ENCODE measurements around the gene KCNG4.
A peak's percentile ranks its signal among the peaks of the same experiment; 100 is the strongest.

KCNG4 gene, protein sequence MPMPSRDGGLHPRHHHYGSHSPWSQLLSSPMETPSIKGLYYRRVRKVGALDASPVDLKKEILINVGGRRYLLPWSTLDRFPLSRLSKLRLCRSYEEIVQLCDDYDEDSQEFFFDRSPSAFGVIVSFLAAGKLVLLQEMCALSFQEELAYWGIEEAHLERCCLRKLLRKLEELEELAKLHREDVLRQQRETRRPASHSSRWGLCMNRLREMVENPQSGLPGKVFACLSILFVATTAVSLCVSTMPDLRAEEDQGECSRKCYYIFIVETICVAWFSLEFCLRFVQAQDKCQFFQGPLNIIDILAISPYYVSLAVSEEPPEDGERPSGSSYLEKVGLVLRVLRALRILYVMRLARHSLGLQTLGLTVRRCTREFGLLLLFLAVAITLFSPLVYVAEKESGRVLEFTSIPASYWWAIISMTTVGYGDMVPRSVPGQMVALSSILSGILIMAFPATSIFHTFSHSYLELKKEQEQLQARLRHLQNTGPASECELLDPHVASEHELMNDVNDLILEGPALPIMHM

DNA sequence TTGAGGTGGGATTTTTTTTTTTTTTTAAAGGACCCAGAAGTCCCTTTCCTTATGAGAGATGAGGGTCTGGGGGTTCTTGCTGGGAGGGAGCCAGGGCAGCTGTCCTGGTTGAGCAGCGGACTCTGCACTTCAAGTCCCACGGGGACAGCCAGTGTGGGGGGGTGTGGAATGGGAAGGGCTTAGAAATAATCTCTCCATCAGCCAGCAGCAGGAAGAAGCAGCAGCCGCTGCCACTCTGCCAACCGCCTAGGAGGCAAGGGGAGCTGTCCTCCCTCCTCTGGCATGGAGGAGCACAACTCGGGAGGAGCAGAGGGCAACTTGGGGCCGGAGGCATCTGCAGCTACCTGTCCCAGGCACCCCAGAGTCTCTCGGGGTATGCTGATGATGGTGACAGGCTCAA is at the start of gene KCNG4:
KCNG4 (minus strand) TSS at position 104 of the 400 bp plus-strand sequence. CDS start 2,527 bp downstream, outside the sequence.
- no peak for DNase-seq

DNA sequence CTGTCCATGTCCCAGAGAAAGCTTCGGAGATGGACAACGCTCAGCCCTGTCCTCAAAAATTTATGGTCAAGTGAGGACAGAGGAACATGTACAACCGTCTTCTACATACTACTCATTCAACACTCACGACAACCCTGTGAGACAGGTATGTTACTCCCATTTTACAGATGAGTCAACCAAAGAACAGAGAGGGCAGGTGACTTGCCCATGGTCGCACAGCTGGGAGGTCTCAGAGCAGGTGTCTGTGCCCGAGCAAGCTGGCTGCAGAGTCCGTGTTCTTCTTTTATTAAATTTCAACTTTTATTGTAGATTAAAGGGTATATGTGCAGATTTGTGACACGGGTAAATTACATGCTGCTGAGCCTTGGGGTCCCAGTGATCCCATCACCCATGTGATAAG is 49.1 kb upstream of the KCNG4 start:
- DNase-seq = no peak

DNA sequence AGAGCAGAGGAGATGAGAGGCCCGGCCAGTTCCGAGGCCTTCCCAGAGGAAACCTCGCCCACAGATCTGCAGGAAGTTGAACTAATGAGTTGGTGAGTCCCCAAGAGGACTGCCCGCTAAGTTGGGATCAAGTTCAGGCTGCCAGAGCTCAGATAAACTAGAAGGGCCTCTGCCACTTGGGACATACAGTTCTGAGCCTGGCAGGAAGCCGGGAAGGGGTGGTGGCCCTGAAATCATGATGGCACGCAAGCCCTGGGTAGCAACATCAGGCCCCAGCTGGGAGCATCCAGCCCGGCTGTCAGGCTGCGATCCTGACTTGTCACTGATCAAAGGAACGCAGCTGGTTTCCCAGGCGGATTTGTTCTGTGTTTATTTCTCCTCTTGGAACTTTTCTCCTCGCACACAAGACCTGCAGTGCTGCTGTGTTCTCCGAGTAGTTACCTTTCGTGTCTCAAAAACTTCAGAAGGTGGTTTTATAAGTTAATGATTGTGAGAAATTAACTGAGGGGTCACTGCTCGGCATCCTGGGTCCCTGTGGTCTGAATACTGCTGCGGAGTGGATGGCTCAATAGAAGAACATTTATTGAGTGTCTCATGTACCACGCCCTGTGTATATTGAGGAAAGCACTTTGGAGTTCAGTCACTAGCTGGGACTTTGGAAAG is 46.9 kb upstream of the KCNG4 start:
- DNase-seq = no peak

DNA sequence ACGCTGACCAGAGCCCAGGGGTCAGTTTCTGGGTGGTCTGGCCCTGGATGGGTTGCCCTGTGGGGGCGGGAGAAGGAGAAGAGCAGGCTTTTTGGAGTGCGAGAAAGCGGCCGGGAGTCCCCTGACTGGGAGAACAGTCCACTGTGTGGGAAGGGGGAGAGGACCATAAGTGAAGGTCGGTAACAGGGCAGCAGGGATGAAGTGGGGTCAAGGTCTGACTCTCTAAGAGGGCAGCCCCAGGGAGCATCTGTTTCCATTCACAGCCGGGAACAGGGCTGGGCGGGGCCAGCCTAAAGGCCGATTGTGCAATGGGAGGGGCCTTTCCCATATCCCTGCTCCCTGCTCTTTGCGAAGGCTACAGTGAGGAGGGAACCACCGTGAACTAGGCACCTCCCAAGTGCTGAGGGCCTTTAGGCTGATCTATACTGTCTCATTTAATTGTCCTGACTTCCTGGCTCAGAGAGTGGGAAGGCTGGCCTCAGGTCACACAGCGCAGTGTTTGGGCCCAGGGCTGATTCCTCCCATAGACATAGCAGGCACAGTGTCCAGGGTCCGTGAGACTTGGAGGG is 44.4 kb upstream of the KCNG4 start:
- no peak for DNase-seq

DNA sequence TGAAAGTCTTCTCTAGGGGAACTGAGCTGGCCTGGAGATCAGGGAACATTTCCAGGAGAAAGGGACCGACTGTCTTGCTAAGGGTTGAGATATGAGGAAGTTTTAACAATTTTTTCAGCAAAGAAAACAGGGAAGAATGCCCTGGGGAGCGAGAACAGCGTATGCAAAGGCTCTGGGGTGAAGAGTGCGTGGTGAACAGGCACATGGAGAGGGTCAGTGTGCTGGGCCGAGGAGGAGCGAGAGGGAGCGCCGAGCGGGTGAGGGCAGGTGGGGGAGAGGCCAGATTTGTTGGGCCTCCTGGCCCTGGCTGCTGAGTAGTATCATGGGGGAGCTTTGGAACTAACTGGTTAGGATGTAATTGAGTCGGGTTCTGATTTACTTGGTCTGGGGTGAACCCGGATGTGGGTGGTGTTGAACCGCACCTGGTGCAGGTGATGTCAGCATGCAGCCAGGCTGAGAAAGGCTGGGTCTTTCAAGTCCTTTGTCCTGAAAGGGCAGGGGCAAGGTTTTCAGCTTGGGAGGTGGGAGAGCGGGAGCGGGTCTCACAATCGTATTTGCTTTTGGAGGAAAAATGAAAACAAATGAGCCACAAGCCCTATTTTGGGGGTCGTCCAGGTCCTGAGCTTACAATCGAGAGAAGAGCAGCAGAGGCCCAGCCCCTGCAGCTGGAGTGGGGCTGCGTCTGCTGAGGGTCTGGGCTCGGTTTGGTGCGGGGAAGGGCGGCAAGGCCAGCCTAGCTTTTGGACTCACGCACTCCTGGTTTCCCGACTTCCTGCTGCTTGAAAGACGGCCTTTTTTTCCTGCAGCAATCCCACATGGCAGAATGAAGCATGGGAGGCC is 43.7 kb upstream of the KCNG4 start:
- no peak for DNase-seq

DNA sequence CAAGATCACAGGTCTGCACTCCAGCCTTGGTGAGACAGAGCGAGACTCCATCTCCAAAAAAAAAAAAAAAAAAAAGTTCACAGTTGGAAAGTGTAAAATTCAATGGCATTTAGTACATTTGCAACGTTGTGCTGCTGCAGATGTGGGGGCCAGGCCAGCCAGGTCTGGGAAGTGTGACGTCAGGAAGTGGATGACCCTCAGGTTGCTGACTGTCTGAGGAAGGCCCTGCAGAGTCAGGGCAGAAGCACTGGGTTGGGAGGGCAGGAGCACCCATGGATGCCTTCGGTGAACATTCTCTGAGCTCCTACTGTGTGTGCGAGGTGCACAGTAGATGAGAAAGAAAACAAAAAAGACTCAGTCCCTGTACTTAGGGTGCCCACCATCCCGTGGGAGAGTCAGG is 42.7 kb upstream of the KCNG4 start:
- DNase-seq = no peak

DNA sequence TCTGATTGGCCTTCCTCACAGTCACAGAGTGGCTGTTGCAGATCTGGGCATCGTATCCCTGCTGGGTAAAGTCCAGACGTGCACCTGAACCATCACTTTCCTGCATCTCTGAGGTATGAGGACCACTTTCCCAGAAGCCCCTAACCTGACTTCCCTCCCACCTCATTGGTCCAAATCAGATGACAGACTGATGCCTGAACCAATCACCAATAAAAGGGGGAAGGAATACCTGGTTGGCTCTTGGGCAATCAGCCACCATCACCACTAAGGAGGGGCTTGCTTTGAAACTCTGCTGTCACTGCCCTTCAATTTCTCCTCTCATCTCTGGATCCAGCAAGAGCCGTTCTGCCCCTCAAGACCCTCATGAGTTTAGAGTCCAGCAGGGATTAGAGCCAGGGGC is 41.3 kb upstream of the KCNG4 start:
- DNase-seq = no peak

DNA sequence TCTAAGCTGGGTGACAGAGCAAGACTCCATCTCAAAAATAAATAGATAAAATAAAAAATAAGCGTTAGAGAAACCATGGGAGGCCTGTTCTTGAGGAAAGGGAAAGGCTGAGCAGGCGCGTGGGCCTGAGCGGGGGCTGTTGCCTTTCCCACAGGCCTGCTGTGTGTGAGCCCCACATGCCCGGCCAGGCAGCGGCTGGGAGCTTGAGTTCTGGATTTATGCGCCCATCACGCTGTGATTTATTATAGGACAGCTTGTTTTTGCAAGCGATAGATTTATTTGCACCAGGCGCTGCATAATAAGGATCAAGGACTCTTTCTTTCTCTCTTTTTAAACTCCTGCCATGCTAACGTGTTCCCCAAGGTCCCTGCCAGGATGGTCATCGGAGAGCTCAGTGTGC is 40.1 kb upstream of the KCNG4 start:
- no peak for DNase-seq

DNA sequence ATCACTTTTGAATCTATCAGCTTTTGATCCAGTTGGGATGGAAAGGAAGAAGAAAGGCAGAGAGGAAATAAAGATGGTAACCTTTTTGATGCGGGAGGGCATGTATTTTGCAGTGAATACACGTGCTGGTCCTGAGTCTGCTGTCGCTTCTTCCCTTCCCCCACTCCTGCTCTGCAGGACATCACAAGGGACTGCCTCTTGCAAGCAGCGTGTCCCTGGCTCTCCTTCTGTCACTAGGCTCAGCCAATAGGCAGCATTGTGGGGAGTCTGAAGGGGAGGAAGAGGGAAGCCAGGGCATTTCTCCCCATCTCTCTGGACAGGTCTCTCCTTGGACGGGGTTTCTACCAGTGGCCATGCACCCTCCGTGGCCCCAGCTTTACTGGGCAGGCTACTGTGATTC is 39.2 kb upstream of the KCNG4 start:
- no peak for DNase-seq

DNA sequence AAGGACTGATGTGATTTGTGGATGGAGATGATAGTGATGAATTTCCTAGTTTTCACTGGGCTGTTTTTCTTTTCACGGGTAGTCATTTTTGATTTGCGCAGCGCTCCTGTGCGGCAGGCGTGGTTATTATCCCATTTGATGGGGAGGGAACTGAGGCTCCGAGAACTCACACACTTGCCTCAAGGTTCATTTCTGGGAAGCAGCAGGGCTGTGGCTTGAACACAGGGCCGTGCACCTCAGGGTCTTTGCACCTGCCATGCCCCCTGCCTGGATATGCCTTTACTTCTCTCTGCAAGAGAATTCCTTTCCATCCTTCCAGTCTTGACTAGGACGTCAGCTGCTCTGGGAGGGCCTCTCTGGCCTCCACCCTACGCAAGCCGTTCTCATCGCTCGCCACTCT is 38.5 kb upstream of the KCNG4 start:
- DNase-seq = no peak

DNA sequence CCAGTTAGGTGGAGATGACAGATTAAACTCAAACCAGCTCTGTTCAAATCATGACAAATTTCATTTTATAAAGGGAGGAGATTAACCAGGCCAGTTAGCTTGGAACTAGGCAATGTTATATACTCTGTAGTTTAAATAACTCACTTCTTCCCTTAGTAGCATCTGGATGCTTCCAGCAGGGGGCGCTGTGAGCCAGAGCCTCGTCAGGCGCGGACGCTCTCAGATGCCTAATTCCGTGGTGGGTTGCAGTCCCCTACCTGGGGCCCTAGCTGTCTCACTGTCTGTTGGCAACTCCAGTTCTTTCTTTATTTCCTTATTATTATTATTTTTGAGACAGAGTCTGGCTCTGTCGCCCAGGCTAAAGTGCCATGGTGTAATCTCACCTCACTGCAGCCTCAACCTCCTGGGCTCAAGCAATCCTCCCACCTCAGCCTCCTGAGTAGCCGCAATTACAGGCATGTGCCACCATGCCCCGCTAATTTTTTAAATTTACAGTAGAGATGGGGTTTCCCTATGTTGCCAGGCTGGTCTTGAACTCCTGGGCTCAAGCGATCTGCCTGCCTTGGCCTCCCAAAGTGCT is 37.5 kb upstream of the KCNG4 start:
- peak; percentile 75 for DNase-seq

DNA sequence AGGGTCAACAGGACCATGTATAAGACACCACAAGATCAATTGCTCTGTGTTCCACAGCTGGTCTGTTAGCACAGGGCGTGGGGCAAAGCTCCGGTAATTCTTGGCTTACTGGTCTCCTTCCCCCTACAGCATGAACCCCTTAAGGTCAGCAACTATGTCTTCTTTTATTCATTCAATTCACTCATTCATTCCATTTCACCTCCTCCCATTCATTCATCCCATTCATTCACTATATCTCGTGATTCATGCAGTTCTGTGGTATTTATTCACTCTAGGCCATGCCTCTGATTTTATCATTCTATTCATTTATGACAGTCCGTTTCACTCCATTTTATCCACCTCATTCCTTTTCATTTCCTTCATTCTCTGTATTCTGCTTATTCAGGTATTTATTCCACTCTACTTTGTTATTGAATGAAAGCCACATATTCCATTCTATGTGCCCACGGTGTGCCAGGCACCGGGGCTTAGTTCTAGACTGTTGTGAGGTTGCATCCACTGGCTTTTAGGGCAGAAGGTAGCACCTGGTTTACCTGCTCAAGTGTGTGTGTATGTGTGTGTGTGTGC is 35.9 kb upstream of the KCNG4 start:
- DNase-seq = no peak

DNA sequence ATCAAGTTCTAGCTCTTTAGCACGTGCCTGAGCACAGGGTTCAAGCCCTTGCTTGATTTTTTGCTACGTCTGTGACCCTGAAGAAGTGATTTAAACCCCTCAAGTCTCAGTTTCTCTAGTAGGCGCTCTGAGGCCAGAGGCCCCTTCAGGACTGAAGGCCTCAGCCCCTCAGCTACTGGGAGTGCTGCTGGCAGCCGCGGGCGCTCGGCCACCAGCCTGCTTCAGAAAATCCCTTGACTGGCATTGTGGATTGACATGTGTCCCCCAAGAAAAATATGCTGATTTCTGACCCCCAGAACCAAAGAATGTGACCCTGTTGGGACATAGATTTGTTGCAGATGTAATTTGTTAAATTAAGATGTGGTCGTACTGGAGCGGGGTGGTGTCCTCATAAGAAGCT is 34.7 kb upstream of the KCNG4 start:
- no peak for DNase-seq

DNA sequence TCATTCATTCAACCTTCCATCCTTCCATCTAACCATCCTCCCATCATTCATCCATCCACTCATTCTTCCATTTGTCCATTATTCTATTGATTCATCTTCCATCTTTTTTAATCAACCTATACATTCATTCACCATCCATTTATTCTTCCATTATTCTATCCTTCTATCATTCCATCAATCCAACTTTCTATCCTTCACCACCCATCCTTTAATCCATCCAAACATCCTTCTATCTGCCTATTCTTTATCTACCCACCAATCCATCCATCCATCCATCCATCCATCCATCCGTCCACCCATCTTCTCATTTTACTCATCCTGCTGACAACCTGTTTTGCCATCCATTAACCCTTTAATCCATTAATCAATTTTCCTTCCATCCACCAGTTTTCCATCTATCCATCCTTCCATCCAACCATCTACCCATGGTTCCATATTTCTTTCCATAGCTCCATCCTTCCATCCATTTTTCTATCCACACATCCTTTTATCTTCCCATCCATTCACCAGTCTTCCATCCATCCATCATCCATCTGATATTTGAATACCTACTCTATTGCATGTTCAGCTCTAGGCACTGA is 33.0 kb upstream of the KCNG4 start:
- DNase-seq = no peak

DNA sequence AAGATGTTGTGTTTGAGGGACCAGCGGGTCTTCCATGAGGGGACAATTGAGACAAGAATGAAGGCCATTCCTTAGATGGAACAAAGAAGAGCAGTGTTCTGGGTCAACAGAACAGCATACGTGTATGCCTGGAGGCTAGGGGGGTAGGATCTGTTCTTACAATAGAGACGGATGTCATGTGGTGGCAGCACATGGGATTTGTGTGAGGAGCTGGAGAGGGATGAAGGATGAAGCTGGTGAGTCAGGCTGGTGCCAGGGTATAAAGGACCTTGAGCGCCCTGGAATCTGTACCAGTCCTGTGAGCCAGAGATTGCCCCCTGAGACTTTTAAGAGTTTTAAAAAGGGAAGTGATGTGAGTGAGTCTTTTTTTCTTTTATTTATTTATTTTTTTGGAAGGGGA is 32.1 kb upstream of the KCNG4 start:
- no peak for DNase-seq

DNA sequence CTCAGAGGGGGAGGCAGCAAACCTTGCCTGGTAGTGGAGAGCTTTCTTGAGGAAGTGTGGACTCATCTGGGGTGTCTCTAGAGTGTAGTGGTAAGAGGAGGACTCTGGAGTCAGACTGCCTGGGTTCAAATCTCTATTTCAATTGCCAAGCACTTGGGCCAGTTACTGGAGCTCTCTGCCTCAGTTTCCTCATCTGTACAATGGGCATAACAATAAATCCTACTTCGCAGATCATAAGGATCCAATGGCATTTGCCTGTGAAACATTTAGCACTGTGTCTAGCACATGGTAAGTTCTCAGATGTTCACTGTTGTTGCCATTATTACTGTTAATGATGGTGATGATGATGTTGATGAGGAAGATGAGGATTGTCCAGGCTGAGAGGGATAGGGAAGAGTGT is 31.2 kb upstream of the KCNG4 start:
- DNase-seq = no peak

DNA sequence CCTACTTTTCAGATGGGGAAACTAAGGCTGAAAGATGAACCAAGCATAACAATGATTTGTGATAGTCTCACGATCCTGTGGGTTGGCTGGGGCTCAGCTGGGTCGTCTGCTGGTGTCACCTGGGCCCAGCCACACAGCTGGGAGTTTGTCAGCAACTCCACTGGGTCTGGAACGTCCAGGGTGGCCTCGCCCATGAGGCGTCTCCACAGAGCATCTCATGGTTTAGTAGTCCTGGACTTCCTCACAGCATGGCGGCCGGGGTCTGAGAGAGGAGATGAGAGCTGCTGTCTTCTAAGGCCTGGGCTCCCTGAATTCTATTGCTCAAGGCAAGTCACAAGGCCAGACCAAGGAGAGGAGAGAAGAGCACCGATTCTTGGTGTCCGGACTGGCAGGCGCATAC is 30.7 kb upstream of the KCNG4 start:
- DNase-seq = no peak

DNA sequence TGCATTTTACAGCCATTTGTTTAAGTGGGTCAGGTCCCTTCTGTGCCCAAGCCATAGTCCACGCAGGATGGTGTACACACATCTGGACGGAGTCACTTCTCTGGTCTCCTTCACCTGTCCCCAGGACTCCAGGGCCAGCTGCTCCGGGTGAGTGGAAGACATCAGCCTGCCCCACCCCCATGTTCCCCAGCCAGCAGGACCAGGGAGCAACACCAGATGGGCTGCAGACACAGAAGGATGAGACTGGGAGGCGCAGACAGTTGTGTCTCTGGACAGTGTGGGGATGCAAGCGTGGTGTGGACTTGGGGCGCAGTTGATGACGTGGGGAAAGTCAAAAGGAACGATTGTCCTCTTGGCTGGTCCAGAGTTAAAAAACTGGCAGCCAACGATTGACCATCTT is 30.3 kb upstream of the KCNG4 start:
- DNase-seq = no peak

DNA sequence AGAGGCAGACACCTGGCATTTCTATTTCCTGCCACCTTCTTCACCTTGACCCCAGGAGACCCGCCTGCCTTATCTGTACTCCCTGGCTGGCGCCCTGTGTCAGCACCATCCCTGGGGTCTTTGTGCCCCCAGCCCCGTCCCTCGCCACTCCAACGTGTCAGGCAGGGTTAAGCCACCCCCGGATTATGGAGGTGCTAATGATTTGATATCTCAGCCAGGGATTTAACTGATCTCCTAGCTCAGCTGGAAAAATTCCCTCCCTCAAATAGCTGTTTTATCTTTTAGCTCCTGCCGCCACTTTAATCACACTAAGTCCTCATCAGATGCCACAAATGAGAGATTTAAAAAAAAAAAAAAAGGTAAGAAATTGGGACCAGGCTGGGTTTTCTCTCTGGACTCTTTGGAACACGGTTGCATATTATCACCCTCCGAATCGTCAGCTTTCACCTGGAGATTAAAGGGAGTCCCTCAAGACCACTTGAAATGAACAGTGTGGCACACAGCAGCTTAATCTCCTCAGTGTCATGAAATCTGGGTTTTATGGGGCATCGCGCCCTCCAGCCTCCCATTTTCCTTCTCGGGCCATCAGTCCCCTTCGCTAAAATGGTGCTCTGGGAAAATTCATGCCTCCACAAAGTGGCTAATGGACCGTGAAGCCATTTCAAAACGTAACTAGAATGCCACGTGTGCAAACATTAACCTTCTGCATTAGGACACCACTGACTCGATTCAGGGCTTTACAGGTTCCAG is 28.7 kb upstream of the KCNG4 start:
- no peak for DNase-seq

DNA sequence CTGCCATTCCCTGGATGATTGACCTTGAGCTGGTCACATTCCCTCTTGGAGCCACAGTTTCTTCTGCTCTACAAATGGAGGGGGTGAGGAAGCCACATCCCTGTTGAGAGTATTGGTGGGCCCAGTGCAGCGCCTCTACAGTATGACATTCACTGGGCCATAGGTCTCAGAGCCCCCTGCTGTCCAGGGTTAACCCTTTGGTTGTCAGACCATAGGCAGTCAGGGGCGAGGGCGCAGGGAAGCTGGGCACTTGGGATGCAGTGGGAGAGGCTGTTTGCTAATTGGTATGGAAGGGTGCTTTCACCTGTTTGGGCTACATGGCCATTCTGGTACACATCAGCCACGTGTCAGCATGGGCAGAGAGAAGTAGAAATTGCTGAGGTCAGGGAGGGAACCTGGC is 27.6 kb upstream of the KCNG4 start:
- no peak for DNase-seq

DNA sequence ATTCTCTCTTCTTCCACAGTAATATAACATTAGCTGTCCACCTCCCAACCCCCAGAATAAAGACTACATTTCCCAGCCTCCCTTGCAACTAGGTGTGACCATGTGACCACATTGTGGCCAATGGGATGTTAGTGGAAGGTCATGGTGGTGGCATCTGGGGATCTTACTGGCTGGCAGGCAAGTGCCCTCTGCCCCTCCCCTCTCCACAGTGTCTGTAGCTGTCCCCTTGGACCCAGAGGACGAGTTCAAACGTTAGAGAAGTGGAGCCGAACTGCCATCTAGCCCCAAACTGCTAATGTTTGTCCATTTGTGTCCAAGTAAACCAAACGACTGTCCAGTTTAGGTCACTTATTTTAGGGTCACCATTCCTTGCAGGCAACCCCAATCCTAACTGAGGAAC is 26.6 kb upstream of the KCNG4 start:
- DNase-seq = no peak

Measured in stimulated activated CD4-positive, alpha-beta T cell treated with anti-CD3 and anti-CD28 coated beads, Interleukin-4, amount 100 ng/mL, for 1 hour (primary cell).